ENCODE measurements around the gene SLX9.

GRCh38 chr21:45026066-45026745, 86.4 kb downstream of the SLX9 start:
- TF ChIP-seq CTCF (IDR thresholded peaks at IDR 0.05 in 8 of 11, conservative IDR thresholded peaks at IDR 0.05 in 3 of 11) (no peak), POLR2A (IDR thresholded peaks at IDR 0.05) (no peak), POLR2AphosphoS5 (IDR thresholded peaks at IDR 0.05) (no peak)
